H1 (cell line): ENCODE measurements around the gene RPS6KA2. TPM values are rescaled to one million over a fixed set of nuclear protein-coding genes. Genes with fewer than 3 reads are reported as not detected.

Experiments used
- polyA plus RNA-seq, 7 experiments: library from polyadenylated mRNA; depleted of rRNA in 3 of 7; stranded (reverse) in 5 of 7; unstranded in 2 of 7; fragments of >200 nt in 5 of 7; fragments of 200-250 nt in 2 of 7; gene quantifications; 1 replicate in 5 of 7; 2 replicates in 1 of 7; 4 replicates in 1 of 7; pipeline versions ENCODE4 v1.2.1 to v1.2.3, GENCODE V29; 2011 to 2013; ENCODE audit warnings: missing spikeins in 2 of 7, mixed read lengths in 2 of 7
- total RNA-seq: library from RNA; stranded (reverse); fragmentation: NEBNext Ultra II Directional; extraction: Animal tissue kit (Norgen Biotek cat#: 25700); gene quantifications from 2 replicates; pipeline ENCODE4 v1.2.1, GENCODE V29; 2021
- TF ChIP-seq, protein P1 (sequence below), 3 experiments: IDR thresholded peaks; 1 replicate in 2 of 3; 2 replicates in 1 of 3; pipeline versions ENCODE4 v1.5.1 to v1.6.1; 2011; ENCODE audit warnings: low read length in 3 of 3, mild to moderate bottlenecking in 3 of 3, inconsistent platforms in 2 of 3, low read depth in 1 of 3, moderate library complexity in 1 of 3; ENCODE audit not compliant: insufficient read depth in 1 of 3; ENCODE audit errors: control extremely low read depth in 1 of 3

RPS6KA2 gene
- total and polyA plus RNA-seq, 2 of the 8 experiments (the other 6 are each of a cell fraction or from before 2014, with no cell fraction given), result 8.8 to 25.7 TPM

DNA sequence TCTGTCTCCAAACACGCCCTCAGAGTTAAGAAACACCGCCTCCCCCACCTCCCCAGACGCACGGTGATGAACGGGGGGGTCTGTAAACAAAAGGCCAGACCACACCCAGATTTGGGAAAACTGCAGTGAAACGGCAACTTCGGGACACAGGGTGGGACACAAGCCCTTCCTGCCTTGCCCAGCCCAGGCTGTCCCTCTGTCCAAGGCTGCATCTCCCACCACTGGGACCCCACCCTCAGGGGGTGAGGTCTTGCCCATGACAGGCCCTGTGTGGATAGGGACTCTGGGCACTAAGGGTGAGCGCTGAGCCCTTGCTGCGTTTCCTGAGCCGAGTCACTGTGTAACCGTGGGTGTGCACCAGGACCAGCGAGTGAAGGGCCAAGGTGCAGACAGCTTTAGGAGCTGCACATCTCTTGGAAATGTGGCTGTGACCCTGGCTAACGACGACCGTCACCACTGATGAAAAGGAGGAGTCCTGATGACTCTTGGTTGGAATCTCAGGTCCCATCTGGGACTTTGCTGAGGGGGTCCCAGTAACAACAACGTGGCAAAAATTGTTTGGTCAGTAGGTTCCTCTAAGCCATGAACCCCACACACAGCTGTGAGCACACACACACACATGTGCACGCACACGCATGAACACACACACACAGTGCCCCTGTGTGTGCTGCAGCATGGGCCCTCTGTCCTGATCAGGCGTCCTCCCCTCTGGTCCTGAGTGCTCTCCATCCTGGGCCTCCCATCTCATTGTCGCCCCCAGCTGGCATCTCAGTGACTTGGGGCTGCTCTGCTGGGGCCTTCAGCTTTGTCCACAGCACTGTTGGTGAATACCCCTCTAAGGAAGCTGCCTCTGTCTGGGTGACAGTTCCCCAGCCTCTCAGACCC, 141.2 kb downstream of the RPS6KA2 start (continued):
- TF ChIP-seq, protein P1, sequence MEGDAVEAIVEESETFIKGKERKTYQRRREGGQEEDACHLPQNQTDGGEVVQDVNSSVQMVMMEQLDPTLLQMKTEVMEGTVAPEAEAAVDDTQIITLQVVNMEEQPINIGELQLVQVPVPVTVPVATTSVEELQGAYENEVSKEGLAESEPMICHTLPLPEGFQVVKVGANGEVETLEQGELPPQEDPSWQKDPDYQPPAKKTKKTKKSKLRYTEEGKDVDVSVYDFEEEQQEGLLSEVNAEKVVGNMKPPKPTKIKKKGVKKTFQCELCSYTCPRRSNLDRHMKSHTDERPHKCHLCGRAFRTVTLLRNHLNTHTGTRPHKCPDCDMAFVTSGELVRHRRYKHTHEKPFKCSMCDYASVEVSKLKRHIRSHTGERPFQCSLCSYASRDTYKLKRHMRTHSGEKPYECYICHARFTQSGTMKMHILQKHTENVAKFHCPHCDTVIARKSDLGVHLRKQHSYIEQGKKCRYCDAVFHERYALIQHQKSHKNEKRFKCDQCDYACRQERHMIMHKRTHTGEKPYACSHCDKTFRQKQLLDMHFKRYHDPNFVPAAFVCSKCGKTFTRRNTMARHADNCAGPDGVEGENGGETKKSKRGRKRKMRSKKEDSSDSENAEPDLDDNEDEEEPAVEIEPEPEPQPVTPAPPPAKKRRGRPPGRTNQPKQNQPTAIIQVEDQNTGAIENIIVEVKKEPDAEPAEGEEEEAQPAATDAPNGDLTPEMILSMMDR (IDR thresholded peaks at IDR 0.05; ENCODE audit: control extremely low read depth in 1 of 3, insufficient read depth in 1 of 3, low read depth in 1 of 3, low read length in 3 of 3), result peak in 1 of 3 experiments; percentile 43; a peak in 1 of 4 replicates
